Left colon (tissue), 2 donors: ENCODE data around the gene NLRP14. TPM values are rescaled to one million over a fixed set of nuclear protein-coding genes. Genes with fewer than 3 reads are reported as not detected.

Experiments
- ATAC-seq: fragments of 200-7000 bp; cut with Tn5 transposase; one replicate; pipeline ENCODE4 v1.9.1; 2020; ENCODE audit warnings: mild to moderate bottlenecking, moderate library complexity
- DNase-seq, 2 donors: peaks; one replicate each; pipeline ENCODE4 v3.0.0-alpha.2; 2020
- intact Hi-C, 2 donors: fragments of 100-400 bp; cut with DNase I in 1 of 2; cut with micrococcal nuclease in 1 of 2; formaldehyde crosslinking; loops; one replicate each; pipeline versions ENCODE4 v1.11.2 to v1.14.0; 2022; cut with DNase I, micrococcal nuclease
- long read RNA-seq: library from polyadenylated mRNA; unstranded; transcript quantifications from one replicate; pipeline ENCODE4 v2.0.0, GENCODE V29; 2021
- total RNA-seq, 2 donors: library from RNA; stranded (reverse); fragmentation: NEBNext Ultra II Directional; extraction: Animal tissue kit (Norgen Biotek cat#: 25700); gene quantifications; one replicate each; pipeline ENCODE4 v1.2.1, GENCODE V29; 2021
- donor health status: DM: no; HTN: no; CAD: no.
- donor health status: DM: yes; HTN: yes; CAD: no.

The NLRP14 gene, protein sequence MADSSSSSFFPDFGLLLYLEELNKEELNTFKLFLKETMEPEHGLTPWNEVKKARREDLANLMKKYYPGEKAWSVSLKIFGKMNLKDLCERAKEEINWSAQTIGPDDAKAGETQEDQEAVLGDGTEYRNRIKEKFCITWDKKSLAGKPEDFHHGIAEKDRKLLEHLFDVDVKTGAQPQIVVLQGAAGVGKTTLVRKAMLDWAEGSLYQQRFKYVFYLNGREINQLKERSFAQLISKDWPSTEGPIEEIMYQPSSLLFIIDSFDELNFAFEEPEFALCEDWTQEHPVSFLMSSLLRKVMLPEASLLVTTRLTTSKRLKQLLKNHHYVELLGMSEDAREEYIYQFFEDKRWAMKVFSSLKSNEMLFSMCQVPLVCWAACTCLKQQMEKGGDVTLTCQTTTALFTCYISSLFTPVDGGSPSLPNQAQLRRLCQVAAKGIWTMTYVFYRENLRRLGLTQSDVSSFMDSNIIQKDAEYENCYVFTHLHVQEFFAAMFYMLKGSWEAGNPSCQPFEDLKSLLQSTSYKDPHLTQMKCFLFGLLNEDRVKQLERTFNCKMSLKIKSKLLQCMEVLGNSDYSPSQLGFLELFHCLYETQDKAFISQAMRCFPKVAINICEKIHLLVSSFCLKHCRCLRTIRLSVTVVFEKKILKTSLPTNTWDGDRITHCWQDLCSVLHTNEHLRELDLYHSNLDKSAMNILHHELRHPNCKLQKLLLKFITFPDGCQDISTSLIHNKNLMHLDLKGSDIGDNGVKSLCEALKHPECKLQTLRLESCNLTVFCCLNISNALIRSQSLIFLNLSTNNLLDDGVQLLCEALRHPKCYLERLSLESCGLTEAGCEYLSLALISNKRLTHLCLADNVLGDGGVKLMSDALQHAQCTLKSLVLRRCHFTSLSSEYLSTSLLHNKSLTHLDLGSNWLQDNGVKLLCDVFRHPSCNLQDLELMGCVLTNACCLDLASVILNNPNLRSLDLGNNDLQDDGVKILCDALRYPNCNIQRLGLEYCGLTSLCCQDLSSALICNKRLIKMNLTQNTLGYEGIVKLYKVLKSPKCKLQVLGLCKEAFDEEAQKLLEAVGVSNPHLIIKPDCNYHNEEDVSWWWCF
- under 1 TPM; 0.14 to 0.24 TPM for total RNA-seq
- long read RNA-seq: 0 reads

DNA sequence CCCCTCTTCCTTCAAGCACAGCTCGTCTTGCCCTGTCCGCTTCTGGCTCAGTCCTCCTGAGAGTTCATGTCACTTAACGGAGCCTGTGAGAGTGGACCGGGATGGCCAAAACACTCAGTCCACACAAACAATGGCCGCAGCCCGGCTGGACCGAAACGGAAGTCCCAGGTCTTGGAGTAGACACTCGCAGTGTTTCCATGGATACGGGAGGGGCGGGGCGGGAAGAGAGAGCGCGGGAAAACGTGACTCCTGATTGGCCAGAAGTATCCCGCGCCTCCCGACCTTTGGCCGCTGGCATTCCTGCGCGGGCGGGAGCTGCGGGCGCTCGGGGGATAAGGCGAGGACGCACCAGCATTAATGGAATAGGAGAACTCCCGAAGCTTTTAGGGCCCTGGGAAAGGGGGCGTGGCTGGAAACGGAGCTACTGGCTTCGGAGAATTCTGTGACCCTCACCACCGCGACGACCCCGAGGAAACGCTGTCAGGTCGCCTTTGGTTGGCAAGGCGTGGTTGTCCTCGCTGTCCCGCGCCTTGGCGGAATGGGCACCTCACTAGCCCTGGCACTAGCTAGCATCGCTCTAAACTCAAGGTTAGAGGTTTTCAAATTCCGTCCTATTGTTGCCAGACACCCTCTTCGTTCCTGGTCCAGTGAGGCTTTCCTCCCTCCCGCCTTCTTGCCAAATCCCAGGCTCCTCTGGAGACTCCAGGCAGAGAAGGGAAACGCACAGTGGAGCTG lies at the start of gene NLRP14, which contains the start of gene ZNF214:
Gene NLRP14, plus strand, starts transcription at position 297 of the 735 bp plus-strand sequence. CDS start 18,108 bp downstream, outside the sequence.
Gene ZNF214, minus strand, starts transcription at position 164 of the 735 bp plus-strand sequence. CDS start 17,511 bp downstream, outside the sequence.
- DNase-seq (peak; percentile 92 to 95), ATAC-seq (peak; percentile 99)
- intact Hi-C loops: no loop called here

DNA sequence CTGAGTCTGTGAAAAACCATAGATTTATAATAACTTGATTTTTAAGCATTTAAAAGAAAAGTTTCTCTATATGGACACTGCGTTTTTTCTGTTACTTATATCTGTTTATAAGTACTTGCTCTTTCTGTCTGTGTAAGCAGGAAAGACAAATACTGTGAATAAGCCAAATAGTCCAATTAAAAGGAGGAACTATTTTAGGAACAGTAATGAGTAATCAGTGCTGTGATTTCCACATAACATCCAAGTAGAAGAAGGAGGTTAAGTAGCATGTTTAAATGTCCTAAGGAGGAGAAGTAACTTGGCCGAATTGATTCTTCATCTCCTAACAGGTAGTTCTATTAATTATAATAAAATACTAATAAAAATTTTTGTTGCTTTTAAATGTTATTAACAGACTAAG lies 40.9 kb upstream of the NLRP14 start:
- intact Hi-C loops: no loop called here
- no peak for ATAC-seq
- no peak for DNase-seq

DNA sequence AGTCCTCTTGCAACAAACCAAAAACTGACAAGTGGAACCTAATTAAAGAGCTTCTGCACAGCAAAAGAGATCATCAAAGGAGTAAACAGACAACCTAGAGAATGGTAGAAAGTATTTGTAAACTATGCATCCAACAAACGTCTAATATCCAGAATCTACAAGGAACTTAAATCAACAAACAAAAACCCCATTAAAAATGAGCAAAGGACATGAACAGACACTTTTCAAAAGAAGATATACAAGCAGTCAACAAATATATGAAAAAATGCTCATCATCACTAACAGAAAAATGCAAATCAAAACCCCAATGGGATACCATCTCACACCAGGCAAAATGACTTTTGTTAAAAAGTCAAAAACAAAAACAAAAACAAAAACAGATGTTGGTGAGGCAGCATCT lies 33.8 kb upstream of the NLRP14 start:
- intact Hi-C loops: no loop called here
- DNase-seq: no peak
- ATAC-seq: no peak

DNA sequence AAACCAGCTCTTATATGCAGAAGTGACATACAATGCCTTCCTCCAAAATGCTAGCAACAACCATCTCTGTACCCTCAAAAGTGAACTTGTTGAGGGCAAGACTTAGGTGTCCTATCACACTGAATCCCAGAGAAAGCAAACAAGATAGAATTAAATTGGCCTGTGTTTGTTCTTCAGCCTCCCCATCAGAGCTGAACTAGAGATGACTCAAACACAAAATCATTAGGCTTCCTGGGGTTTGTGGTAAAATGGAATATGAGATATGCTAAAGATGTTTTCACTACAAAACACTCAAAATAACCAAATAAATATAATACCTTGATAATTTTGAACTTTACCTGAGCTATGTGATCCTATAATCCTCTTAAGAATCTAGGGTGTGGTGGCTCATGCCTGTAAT lies 31.8 kb upstream of the NLRP14 start:
- intact Hi-C loops: no loop called here
- DNase-seq (no peak), ATAC-seq (no peak)

DNA sequence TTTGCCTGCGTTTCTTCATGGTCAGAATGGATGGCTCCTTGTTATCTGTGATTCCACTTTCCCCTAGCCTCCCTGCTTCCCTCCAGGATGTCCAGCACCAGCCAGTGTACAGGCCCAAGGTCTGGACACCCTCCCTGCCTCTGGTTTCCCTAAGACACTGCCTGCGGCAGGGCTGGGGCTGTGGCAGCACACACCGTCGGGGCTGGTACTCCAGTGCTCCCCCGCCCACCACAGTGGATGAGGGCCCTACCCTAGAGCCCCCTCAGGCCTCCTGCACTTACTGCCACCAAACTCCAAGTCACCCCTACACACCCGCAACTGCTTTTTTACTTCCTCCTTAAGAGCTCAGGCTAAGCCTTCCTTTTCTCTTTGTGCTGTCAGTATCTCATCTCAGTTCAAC lies 29.1 kb upstream of the NLRP14 start:
- no peak for ATAC-seq
- intact Hi-C loops: no loop called here

DNA sequence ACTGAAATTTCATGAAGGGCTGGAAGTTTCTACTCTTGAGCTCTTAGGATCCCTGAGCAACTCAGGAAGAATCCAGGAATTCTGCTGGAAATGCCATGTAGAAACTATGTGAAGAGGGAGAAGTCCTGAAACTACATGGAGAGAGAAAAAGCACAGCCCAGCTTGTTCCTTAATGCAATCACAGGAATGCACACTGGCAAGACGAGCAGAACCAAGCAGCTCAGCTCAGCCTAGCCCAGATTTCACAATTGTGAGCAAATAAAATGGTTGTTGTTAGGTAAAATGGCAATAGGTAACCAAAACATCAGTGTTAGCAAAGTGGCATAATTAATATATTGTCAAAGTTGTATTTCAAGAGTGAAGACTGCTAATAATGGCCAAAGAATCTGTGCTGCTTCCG lies 28.3 kb upstream of the NLRP14 start:
- intact Hi-C loops: no loop called here
- ATAC-seq (no peak), DNase-seq (no peak)

More for the DNA sequence above, 29.1 kb upstream of the NLRP14 start:
- DNase-seq: no peak

DNA sequence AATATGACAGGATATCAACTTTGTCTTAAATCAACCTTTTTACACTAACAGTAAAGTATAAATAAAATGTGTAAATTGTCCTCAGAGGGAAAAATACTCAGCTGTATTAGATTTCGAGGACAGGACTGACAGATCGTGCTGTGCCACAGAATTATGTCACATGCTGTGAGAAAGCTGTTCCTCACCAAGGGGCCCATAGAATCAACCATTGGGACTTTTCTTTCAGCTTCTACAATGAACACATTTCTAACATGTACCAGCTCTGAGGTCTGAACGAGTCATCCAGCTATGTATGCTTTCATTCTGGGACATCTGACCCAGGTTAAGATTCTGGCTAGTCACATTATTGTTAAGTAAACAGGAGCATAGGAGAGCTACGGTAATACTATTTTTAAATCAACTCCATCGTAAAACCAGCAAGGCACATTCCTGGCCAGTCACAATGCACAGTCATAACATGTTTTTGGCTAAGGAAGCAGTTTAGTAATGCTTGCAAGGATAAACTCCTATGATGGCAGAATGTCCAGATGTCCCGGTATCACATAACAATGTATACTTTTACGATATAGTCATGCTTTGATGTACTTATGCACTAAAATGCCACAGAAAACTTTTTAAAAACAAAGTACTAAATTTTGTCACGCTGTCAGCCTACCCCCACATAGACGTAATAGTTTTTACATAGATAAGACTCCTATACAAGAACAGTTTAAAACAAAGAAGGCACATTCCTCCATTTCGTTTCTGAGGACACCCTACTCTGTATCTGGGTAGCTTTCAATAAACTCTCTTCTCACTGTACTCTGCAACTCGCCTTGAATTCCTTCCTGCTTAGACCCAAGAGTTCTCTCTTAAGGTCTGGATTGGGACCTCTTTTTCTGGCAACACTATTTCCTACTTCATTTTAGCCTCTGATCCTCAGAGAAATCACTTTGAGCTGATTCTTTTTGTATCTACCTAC lies 27.5 kb upstream of the NLRP14 start:
- ATAC-seq (no peak), DNase-seq (no peak)
- intact Hi-C loops: no loop called here

DNA sequence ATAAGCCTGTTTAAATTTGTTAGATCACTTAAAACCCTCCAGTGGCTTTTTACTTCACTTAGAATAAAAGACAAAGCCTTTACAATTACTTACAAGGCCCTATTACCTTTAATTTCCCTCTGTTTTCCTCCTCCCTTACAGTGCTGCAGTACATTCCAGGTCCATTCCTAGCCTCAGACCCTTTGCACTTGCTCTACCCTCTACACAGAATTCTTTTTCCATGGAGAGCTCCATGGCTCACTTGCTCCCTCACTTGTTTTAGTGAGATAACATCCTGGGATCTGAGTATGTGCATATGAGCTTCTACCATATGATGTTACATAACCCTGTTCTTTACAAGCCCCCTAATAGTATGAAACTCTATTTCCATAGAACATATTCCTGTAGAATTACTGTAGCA lies 24.6 kb upstream of the NLRP14 start:
- ATAC-seq: no peak
- DNase-seq: no peak
- intact Hi-C loops: no loop called here

DNA sequence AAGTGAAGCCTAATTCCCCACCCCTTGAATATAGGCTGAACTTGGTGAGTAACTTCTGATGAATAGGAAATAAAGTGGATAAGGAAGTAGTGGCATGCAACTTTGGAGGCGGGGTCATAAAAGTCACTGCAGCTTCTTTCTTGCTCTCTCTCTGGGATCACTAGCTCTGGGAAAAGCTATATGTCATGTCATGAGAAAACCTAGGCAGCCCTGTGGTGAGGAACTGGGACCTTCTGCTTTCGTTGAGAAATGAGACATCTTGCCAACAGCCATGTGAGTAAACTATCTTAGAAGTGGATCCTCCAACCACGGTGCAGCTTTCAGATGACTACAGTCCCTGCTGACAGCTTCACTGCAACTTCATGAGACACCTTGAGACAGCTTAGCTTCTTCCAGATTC lies 15.8 kb upstream of the NLRP14 start:
- ATAC-seq: peak; percentile 73
- intact Hi-C loops: no loop called here
- DNase-seq: no peak

DNA sequence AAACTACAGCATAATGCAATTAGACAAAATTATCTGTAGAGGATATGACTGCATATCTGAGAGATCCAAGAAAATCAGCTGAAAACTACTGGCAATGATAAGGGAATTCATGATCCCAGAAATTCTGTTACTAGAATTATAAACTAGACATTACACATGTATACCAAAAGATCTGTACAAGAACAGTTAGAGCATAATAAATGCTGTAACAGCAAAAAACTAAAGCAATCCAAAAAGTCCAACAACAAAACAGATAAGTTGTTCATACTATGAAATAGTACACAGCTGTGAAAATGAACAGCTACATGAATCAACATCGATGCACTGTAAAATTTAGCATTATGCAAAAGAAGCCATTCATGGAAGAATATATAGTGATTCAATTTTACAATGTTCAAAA lies 6.2 kb upstream of the NLRP14 start:
- intact Hi-C loops: no loop called here
- DNase-seq (no peak), ATAC-seq (no peak)

DNA sequence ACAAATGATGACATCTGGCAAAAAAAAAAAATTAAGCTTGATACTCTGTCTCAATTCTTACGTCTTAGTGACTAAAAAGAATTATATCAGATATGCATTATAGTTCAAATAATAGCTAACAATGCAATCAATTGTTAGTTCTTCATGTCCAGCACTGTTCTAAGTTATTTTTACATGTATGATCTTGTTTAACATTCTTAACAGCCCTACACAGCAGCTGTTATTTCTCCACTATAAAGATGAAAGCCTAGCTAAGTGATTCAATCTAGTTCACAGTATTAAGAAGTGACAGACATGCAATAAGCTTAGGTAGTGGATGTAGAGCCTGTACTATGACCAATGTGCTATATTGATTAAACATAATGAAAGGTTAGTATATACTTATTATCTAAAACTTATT lies 4.3 kb upstream of the NLRP14 start:
- ATAC-seq (no peak), DNase-seq (no peak)
- intact Hi-C loops: no loop called here

DNA sequence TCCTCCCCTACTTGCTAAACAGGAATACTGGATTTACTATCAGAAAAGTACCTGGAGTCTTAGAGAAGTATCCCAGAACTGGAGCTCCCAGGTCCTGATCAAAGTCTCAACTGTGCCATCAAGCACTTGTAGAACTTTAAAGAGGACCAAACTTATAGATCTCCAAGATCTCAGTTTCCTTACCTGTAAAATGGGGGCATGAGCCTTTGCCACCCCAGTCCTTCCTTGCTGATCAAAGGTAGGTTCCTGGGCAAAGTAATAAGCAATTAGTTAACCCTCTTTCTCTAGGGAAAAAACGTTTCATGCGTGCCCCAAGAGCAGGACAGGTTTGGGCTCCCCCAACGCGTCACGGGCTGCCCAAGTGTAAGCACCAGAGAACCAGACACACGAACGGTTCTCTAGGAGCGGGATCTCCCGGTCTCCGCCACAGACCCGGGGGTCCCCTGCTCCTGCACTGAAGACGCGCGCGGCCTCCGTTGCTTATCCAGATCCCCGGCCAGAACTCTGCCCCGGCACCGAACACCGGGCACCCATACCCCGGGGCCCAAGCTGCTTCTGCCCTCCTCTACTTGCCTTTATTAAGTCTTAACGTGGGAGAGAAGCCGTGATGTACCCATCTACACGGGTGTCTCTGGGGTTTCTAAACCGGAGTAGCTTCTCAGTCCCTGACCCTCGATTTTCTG lies 638 bp upstream of the NLRP14 start:
- peak in 1 of 2 donors; percentile 27 for DNase-seq
- ATAC-seq: peak; percentile 30
- intact Hi-C loops: no loop called here

DNA sequence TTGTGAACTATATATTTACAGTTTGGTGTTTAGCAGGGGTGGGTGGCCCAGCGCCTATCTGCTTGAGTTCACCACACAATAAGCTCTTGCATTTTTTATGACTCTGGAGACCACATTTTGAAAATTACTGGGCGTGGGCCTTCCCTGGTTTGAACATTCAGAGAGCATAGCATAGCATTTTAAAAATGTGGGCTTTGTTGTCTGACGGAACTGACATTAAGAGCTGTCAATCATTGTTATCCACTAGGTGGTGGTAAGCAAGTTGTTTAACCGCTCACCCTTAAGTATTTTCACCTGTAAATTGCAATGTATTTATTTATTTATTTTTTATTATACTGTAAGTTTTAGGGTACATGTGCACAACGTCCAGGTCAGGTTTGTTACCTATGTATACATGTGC lies 1.0 kb downstream of the NLRP14 start:
- ATAC-seq (no peak), DNase-seq (no peak)
- intact Hi-C loops: no loop called here

DNA sequence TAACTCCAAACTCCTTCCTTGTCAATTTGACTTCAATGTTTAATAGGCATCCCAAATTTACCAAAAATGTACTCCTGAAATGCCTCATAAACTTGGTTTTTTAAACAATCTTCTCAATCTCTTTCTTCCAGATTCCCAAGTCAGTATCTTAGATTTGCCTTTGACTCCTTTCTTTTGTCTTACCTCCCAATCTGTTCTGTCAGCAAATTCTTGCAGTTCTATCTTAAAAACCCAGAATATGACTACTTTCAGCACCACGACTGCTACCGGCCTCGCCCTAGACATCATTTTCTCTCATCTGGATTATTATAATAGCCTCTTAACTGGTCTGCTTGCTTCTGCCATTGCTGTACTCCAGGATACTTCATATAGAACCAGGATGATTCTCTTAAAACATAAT lies 7.9 kb downstream of the NLRP14 start:
- no peak for ATAC-seq
- intact Hi-C loops: no loop called here

DNA sequence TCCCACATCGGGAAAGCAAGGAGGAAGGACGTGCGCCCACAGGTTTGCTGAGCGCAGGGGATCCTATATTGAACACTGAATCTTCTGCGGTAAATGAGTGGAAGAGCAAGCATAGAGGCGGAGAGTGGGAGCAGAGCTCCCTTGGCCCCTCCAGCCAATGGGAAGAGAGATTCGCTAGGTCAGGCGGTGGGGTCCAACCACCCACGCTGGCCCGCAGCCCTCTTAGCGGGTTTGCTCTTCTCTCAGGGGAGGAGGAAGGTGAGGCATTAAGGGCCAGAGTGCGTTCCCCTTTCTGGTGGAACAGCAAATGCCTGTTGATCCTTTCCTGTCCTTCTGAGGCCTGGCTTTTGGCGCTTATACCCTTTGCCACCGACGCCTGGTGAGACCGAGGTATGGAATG lies 10.6 kb downstream of the NLRP14 start:
- no peak for DNase-seq
- ATAC-seq: no peak
- intact Hi-C loops: no loop called here

More for the DNA sequence above, 7.9 kb downstream of the NLRP14 start:
- no peak for DNase-seq

DNA sequence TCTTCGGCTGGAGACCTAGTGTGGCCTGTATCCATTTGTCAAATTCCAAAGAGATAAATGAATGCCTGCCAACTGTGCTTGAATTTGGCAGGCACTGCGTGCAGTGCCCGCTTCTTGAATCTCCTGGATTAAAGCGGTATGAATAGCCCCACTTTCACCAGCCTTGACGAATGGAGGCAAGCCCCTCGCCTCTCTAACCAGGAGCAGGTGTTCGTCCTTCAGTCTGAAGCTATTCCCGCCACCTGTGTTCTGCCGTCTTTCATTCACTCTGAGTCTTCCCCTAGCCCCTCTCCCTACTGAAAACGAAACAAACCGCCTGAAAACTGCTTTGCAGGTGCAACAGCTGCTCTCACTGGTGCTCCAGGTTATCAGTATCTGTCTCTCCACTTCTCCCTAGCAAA lies 11.2 kb downstream of the NLRP14 start:
- DNase-seq (no peak), ATAC-seq (no peak)
- intact Hi-C loops: no loop called here

DNA sequence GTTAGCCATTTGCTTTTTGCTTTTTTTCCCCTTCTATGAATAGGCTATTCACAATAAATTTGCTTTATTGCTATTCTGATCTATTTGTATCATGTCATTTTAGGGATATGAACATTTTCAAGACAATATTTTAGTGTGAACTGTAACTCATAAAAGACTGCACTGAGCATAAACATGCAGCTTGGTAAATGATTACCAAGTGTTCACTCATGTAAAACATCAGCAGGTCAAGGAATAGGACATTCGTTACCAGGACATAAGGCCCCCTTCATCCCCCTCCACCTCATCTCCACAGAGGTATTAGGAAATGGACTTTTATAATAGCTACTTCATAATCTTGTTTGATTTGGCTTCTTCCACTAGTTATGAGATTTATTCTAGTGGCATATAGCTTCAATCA lies 12.4 kb downstream of the NLRP14 start:
- no peak for DNase-seq
- intact Hi-C loops: no loop called here
- ATAC-seq: peak; percentile 58
